HG03039 (cell line): Measurements from ENCODE around the gene PEX5.
"Not testable (repeated sequence)": the region's sequence is repeated elsewhere in the genome, so short reads cannot be mapped to it uniquely, and the experiment has no call there.

Experiments
- ATAC-seq: cut with Tn5 transposase; IDR thresholded peaks from one replicate; pipeline ENCODE4 v1.9.1; 2021; ENCODE audit warnings: mild to moderate bottlenecking, moderate library complexity; ENCODE audit not compliant: unreplicated experiment

PEX5 gene

GRCh38 chr12:7158781-7159609 is 30.5 kb upstream of the PEX5 start:
- no peak for ATAC-seq

- ATAC-seq = no peak
These were observed 29.3 kb upstream of the PEX5 start for GRCh38 chr12:7160183-7160582.

GRCh38 chr12:7161327-7161726 is 28.2 kb upstream of the PEX5 start:
- no peak for ATAC-seq

- ATAC-seq = no peak
These were observed 27.7 kb upstream of the PEX5 start for GRCh38 chr12:7161811-7162210.

GRCh38 chr12:7162691-7163114 is 26.8 kb upstream of the PEX5 start:
- no peak for ATAC-seq

- ATAC-seq = no peak
These were observed 19.5 kb upstream of the PEX5 start for GRCh38 chr12:7169951-7170350.

GRCh38 chr12:7171854-7172253 is 17.6 kb upstream of the PEX5 start:
- ATAC-seq = no peak

- ATAC-seq = no peak
These were observed 14.0 kb upstream of the PEX5 start for GRCh38 chr12:7175493-7175892.

GRCh38 chr12:7176595-7176994 is 12.9 kb upstream of the PEX5 start:
- no peak for ATAC-seq

- ATAC-seq = no peak
These were observed 11.0 kb upstream of the PEX5 start for GRCh38 chr12:7178481-7178880.

- no peak for ATAC-seq
These were observed 8.8 kb upstream of the PEX5 start for GRCh38 chr12:7180685-7181084.

GRCh38 chr12:7186058-7186457 is 3.4 kb upstream of the PEX5 start:
- not testable (repeated sequence) for ATAC-seq

- ATAC-seq = peak; percentile 26
These were observed 706 bp upstream of the PEX5 start for GRCh38 chr12:7188562-7189397.

GRCh38 chr12:7190268-7191055 is 976 bp downstream of the PEX5 start:
- ATAC-seq = peak; percentile 7

GRCh38 chr12:7193674-7194073 is 4.2 kb downstream of the PEX5 start:
- no peak for ATAC-seq

- no peak for ATAC-seq
These were observed 8.4 kb downstream of the PEX5 start for GRCh38 chr12:7197841-7198240.

- ATAC-seq = no peak
These were observed 13.6 kb downstream of the PEX5 start for GRCh38 chr12:7203109-7203508.

- no peak for ATAC-seq
These were observed 15.6 kb downstream of the PEX5 start for GRCh38 chr12:7205091-7205490.

GRCh38 chr12:7206691-7207090 is 17.2 kb downstream of the PEX5 start:
- no peak for ATAC-seq

GRCh38 chr12:7207866-7208625 is 18.6 kb downstream of the PEX5 start:
- ATAC-seq = no peak

- ATAC-seq = no peak
These were observed 20.5 kb downstream of the PEX5 start for GRCh38 chr12:7209958-7210357.
